PC-3 (cell line): ENCODE results near the gene NTPCR. TPM values are rescaled to one million over a fixed set of nuclear protein-coding genes. Genes with fewer than 3 reads are reported as not detected.
A peak's percentile ranks its signal among the peaks of the same experiment; 100 is the strongest.
"Not testable (repeated sequence)": the region's sequence is repeated elsewhere in the genome, so short reads cannot be mapped to it uniquely, and the experiment has no call there.

Experiments
- ATAC-seq: fragments of 200-7000 bp; cut with Tn5 transposase; 2 replicates; pipeline ENCODE4 v1.9.1; 2020; ENCODE audit warnings: mild to moderate bottlenecking, moderate library complexity
- BruUV-seq: library from RNA; stranded (reverse); fragments of 400-500 nt; replicated peaks from 2 replicates; lab custom pipeline; 2021; lab: Mats Ljungman, UMichigan
- CTCF ChIA-PET: fragments of 300-600 bp; sonication (Branson Sonifier 250); formaldehyde crosslinking; loops from one replicate; lab custom pipeline; 2022; ENCODE audit warnings: antibody characterized with exemption; lab: Charles Lee
- POLR2A ChIA-PET: fragments of 300-600 bp; sonication (Branson Sonifier 250); formaldehyde crosslinking; loops from one replicate; lab custom pipeline; 2022; ENCODE audit warnings: antibody characterized with exemption; ENCODE audit not compliant: unreplicated experiment; lab: Charles Lee
- DNase-seq: peaks from one replicate; pipeline ENCODE4 v3.0.0-alpha.2; 2015
- H2AFZ ChIP-seq: fragments of 300-600 bp; sonication (generic); 2 replicates; pipeline ENCODE4 v1.6.0; 2016; ENCODE audit warnings: antibody characterized with exemption, low read length
- H3F3A ChIP-seq: fragments of 300-600 bp; sonication (generic); one replicate; pipeline ENCODE4 v1.6.0; 2017; ENCODE audit warnings: antibody characterized with exemption, low read length, control low read depth, mild to moderate bottlenecking; ENCODE audit not compliant: unreplicated experiment
- H3K27ac ChIP-seq: fragments of 300-600 bp; sonication (generic); 2 replicates; pipeline ENCODE4 v1.5.1; 2016; ENCODE audit warnings: mild to moderate bottlenecking, low read length
- H3K27me3 ChIP-seq: fragments of 300-600 bp; sonication (generic); 2 replicates; pipeline ENCODE4 v1.6.1; 2016; ENCODE audit warnings: low read length, mixed read lengths
- H3K36me3 ChIP-seq: fragments of 300-600 bp; sonication (generic); 2 replicates; pipeline ENCODE4 v1.6.1; 2016; ENCODE audit warnings: low read depth, mixed run types, low read length, mixed read lengths
- H3K4me1 ChIP-seq: fragments of 300-600 bp; sonication (generic); 2 replicates; pipeline ENCODE4 v1.5.1; 2016; ENCODE audit warnings: low read length; ENCODE audit not compliant: insufficient read depth
- H3K4me2 ChIP-seq: fragments of 300-600 bp; sonication (generic); 2 replicates; pipeline ENCODE4 v1.6.0; 2016; ENCODE audit warnings: low read length
- H3K4me3 ChIP-seq: fragments of 300-600 bp; sonication (generic); 2 replicates; pipeline ENCODE4 v1.5.1; 2016; ENCODE audit warnings: mild to moderate bottlenecking, low read length, mixed read lengths
- H3K79me2 ChIP-seq: fragments of 300-600 bp; sonication (generic); 2 replicates; pipeline ENCODE4 v1.6.1; 2017; ENCODE audit warnings: low read length, mixed read lengths
- H3K9ac ChIP-seq: fragments of 300-600 bp; sonication (generic); 2 replicates; pipeline ENCODE4 v1.6.0; 2016; ENCODE audit warnings: mild to moderate bottlenecking, low read length
- H3K9me2 ChIP-seq: fragments of 300-600 bp; sonication (generic); replicated peaks from 2 replicates; pipeline ENCODE4 v1.6.1; 2016; ENCODE audit warnings: mixed run types, low read length, mixed read lengths
- H3K9me3 ChIP-seq: fragments of 300-600 bp; sonication (generic); 2 replicates; pipeline ENCODE4 v1.6.1; 2016; ENCODE audit warnings: low read length, mixed read lengths
- H4K20me1 ChIP-seq: fragments of 300-600 bp; sonication (generic); 2 replicates; pipeline ENCODE4 v1.6.1; 2016; ENCODE audit warnings: low read length, mixed read lengths
- CTCF ChIP-seq: fragments of 300-600 bp; sonication (generic); conservative IDR thresholded peaks from 2 replicates; pipeline ENCODE4 v1.5.1; 2017; ENCODE audit warnings: antibody characterized with exemption, low read depth, mild to moderate bottlenecking, low read length
- EZH2 ChIP-seq: fragments of 300-600 bp; sonication (generic); IDR thresholded peaks from one replicate; pipeline ENCODE4 v1.6.1; 2017; ENCODE audit warnings: antibody characterized with exemption, mild to moderate bottlenecking, low read length; ENCODE audit not compliant: unreplicated experiment
- EZH2phosphoT487 ChIP-seq: fragments of 300-600 bp; sonication (generic); IDR thresholded peaks from 2 replicates; pipeline ENCODE4 v1.6.1; 2018; ENCODE audit warnings: mild to moderate bottlenecking, antibody characterized with exemption, low read length, borderline replicate concordance
- intact Hi-C: fragments of 100-400 bp; cut with micrococcal nuclease; formaldehyde crosslinking; loops from 2 replicates; pipeline ENCODE4 v1.9.0; 2023
- total RNA-seq: library from RNA; depleted of rRNA; stranded (reverse); fragments of >200 nt; gene quantifications from 2 replicates; pipeline ENCODE4 v1.2.3, GENCODE V29; 2014

NTPCR gene
- total RNA-seq, 1 experiment from 2014 or later = 43.1 TPM

GRCh38 chr1:232911027-232911599 is 39.3 kb upstream of the NTPCR start:
- 0 out of 2 replicates have a peak, but pooled peaks cover 1% of the 10 kb centered on the region for H3K9me2 ChIP-seq
- H3K27ac ChIP-seq = no peak overlapping the region
- H3K4me1 ChIP-seq = no peaks in the 10 kb centered on the region
- no peak for DNase-seq
- no peaks in the 10 kb centered on the region for H3K36me3 ChIP-seq
- ChIA-PET POLR2A (no interaction called here), CTCF (no interaction called here)
- intact Hi-C loops = no loop called here
- no peaks in the 10 kb centered on the region for H4K20me1 ChIP-seq
- H3F3A ChIP-seq = no peaks in the 10 kb centered on the region
- no peaks in the 10 kb centered on the region for H3K27me3 ChIP-seq
- no peaks in the 10 kb centered on the region for H3K9me3 ChIP-seq
- ATAC-seq = no peak
- no peak overlapping the region for H2AFZ ChIP-seq
- TF ChIP-seq CTCF = no peak
- no peak for TF ChIP-seq EZH2phosphoT487
- no peak for TF ChIP-seq EZH2
- no peak overlapping the region for H3K4me2 ChIP-seq
- no TSS peak for BruUV-seq
- H3K9ac ChIP-seq = no peak overlapping the region
- no peak overlapping the region for H3K4me3 ChIP-seq
- H3K79me2 ChIP-seq = no peaks in the 10 kb centered on the region

- ChIA-PET CTCF (no interaction called here), POLR2A (no interaction called here)
- H2AFZ ChIP-seq = no peak overlapping the region
- H3K9ac ChIP-seq = no peak overlapping the region
- H3F3A ChIP-seq = no peaks in the 10 kb centered on the region
- no peaks in the 10 kb centered on the region for H3K27me3 ChIP-seq
- 0 out of 2 replicates have a peak, but pooled peaks cover 2% of the 10 kb centered on the region for H3K9me2 ChIP-seq
- no peak for DNase-seq
- intact Hi-C loops = no loop called here
- no peaks in the 10 kb centered on the region for H3K79me2 ChIP-seq
- H3K36me3 ChIP-seq = no peaks in the 10 kb centered on the region
- H3K4me2 ChIP-seq = no peak overlapping the region
- H3K4me3 ChIP-seq = no peak overlapping the region
- H3K27ac ChIP-seq = no peak overlapping the region
- TF ChIP-seq EZH2phosphoT487 = no peak
- no peak for TF ChIP-seq CTCF
- no peak for TF ChIP-seq EZH2
- BruUV-seq = no TSS peak
- H4K20me1 ChIP-seq = no peaks in the 10 kb centered on the region
- H3K9me3 ChIP-seq = no peaks in the 10 kb centered on the region
- no peaks in the 10 kb centered on the region for H3K4me1 ChIP-seq
- ATAC-seq = peak; percentile 78
Observed at GRCh38 chr1:232912845-232913580, 37.4 kb upstream of the NTPCR start.

- intact Hi-C loops = not testable (repeated sequence)
Observed at GRCh38 chr1:232914271-232914670, 36.1 kb upstream of the NTPCR start.

More at GRCh38 chr1:232914271-232914670, 36.1 kb upstream of the NTPCR start:
- H2AFZ ChIP-seq, H3K4me1 ChIP-seq, H3K4me2 ChIP-seq, CTCF ChIA-PET, BruUV-seq, H3K9ac ChIP-seq, H3K79me2 ChIP-seq, POLR2A ChIA-PET, DNase-seq, H3K27me3 ChIP-seq, H3F3A ChIP-seq, H3K27ac ChIP-seq, H3K36me3 ChIP-seq, H3K9me3 ChIP-seq, H3K9me2 ChIP-seq, H3K4me3 ChIP-seq, H4K20me1 ChIP-seq, ATAC-seq: not testable (repeated sequence)
